Measurements from ENCODE around the gene ERBIN. TPM values are rescaled to one million over a fixed set of nuclear protein-coding genes. Genes with fewer than 3 reads are reported as not detected.

ERBIN gene
- total RNA-seq, 1 experiment from 2014 or later, result 27.1 TPM

DNA sequence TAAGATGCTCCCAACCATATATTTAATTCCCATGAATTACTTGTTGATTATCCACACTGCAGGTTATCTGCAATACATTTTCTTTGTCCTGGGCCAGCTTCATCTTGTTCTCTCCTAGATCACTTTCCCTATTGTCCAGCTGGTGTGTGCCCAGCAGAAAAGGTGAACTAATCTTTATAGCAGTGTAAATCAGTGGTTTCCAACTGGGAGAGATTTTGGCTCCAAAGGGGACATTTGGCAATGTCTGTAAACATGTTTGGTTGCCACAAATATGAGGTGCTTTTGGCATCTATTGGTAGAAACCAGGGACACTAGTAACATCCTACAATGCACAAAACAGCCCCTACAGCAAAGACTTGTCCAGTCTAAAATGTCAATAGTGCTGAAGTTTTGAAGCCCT is 20.1 kb upstream of the ERBIN start:
- ChIA-PET CTCF (no interaction called here), POLR2A (no interaction called here)
- Mint-ChIP-seq H3K4me3 (no peak overlapping the region), H3K36me3 (no peaks in the 10 kb centered on the region), H3K4me1 (no peaks in the 10 kb centered on the region), H3K9me3 (no peaks in the 10 kb centered on the region), H3K27me3 (ENCODE audit: low read depth) (no peaks in the 10 kb centered on the region), H3K27ac (no peak overlapping the region)
- ATAC-seq, result no peak
- DNase-seq (ENCODE audit: low spot score), result no peak
- TF ChIP-seq, protein P1, sequence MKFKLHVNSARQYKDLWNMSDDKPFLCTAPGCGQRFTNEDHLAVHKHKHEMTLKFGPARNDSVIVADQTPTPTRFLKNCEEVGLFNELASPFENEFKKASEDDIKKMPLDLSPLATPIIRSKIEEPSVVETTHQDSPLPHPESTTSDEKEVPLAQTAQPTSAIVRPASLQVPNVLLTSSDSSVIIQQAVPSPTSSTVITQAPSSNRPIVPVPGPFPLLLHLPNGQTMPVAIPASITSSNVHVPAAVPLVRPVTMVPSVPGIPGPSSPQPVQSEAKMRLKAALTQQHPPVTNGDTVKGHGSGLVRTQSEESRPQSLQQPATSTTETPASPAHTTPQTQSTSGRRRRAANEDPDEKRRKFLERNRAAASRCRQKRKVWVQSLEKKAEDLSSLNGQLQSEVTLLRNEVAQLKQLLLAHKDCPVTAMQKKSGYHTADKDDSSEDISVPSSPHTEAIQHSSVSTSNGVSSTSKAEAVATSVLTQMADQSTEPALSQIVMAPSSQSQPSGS (CRISPR knock-in tag; IDR thresholded peaks at IDR 0.05; ENCODE audit: borderline replicate concordance, low read depth), result no peak
- TF ChIP-seq, protein P2, sequence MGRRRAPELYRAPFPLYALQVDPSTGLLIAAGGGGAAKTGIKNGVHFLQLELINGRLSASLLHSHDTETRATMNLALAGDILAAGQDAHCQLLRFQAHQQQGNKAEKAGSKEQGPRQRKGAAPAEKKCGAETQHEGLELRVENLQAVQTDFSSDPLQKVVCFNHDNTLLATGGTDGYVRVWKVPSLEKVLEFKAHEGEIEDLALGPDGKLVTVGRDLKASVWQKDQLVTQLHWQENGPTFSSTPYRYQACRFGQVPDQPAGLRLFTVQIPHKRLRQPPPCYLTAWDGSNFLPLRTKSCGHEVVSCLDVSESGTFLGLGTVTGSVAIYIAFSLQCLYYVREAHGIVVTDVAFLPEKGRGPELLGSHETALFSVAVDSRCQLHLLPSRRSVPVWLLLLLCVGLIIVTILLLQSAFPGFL (CRISPR knock-in tag; IDR thresholded peaks at IDR 0.05; ENCODE audit: borderline replicate concordance), result no peak
- TF ChIP-seq, protein P3, sequence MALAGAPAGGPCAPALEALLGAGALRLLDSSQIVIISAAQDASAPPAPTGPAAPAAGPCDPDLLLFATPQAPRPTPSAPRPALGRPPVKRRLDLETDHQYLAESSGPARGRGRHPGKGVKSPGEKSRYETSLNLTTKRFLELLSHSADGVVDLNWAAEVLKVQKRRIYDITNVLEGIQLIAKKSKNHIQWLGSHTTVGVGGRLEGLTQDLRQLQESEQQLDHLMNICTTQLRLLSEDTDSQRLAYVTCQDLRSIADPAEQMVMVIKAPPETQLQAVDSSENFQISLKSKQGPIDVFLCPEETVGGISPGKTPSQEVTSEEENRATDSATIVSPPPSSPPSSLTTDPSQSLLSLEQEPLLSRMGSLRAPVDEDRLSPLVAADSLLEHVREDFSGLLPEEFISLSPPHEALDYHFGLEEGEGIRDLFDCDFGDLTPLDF (CRISPR knock-in tag; IDR thresholded peaks at IDR 0.05), result no peak
- TF ChIP-seq ZSCAN18 (CRISPR knock-in tag; IDR thresholded peaks at IDR 0.05), result no peak
- no peak for TF ChIP-seq EMX1 (CRISPR knock-in tag; IDR thresholded peaks at IDR 0.05)
- TF ChIP-seq CREB1 (CRISPR knock-in tag; IDR thresholded peaks at IDR 0.05), result no peak
- TF ChIP-seq RELA (CRISPR knock-in tag; IDR thresholded peaks at IDR 0.05; ENCODE audit: borderline replicate concordance), result no peak
- no peak for TF ChIP-seq NFYB (CRISPR knock-in tag; conservative IDR thresholded peaks at IDR 0.05; ENCODE audit: low read depth)
- TF ChIP-seq NFATC4 (CRISPR knock-in tag; IDR thresholded peaks at IDR 0.05), result no peak
- no peak for TF ChIP-seq SMAD4 (CRISPR knock-in tag; IDR thresholded peaks at IDR 0.05)
- TF ChIP-seq, protein P4, sequence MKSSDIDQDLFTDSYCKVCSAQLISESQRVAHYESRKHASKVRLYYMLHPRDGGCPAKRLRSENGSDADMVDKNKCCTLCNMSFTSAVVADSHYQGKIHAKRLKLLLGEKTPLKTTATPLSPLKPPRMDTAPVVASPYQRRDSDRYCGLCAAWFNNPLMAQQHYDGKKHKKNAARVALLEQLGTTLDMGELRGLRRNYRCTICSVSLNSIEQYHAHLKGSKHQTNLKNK (CRISPR knock-in tag; IDR thresholded peaks at IDR 0.05), result no peak
- no peak for TF ChIP-seq ERG (CRISPR knock-in tag; IDR thresholded peaks at IDR 0.05)
- TF ChIP-seq CREM (CRISPR knock-in tag; IDR thresholded peaks at IDR 0.05), result no peak
- TF ChIP-seq MYBL2 (CRISPR knock-in tag; IDR thresholded peaks at IDR 0.05), result no peak
- no peak for TF ChIP-seq GABPB1 (CRISPR knock-in tag; IDR thresholded peaks at IDR 0.05)
- TF ChIP-seq ZNF671 (CRISPR knock-in tag; IDR thresholded peaks at IDR 0.05), result no peak
- TF ChIP-seq ZNF423 (CRISPR knock-in tag; IDR thresholded peaks at IDR 0.05), result no peak
- TF ChIP-seq HMGXB4 (CRISPR knock-in tag; IDR thresholded peaks at IDR 0.05), result no peak

GRCh38 chr5:65907135-65907534 is 19.2 kb upstream of the ERBIN start:
- ChIA-PET POLR2A (interaction anchor here (0.6 kb wide), 1 partner anchor 1049 kb away, joined by 9 read pairs; no protein-coding TSS in a partner anchor), CTCF (no interaction called here)
- ATAC-seq, result no peak
- no peak overlapping the region for H3K27ac Mint-ChIP-seq
- H3K9me3 Mint-ChIP-seq, result no peaks in the 10 kb centered on the region
- no peaks in the 10 kb centered on the region for H3K36me3 Mint-ChIP-seq
- TF ChIP-seq, protein P5, sequence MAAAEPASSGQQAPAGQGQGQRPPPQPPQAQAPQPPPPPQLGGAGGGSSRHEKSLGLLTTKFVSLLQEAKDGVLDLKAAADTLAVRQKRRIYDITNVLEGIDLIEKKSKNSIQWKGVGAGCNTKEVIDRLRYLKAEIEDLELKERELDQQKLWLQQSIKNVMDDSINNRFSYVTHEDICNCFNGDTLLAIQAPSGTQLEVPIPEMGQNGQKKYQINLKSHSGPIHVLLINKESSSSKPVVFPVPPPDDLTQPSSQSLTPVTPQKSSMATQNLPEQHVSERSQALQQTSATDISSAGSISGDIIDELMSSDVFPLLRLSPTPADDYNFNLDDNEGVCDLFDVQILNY (CRISPR knock-in tag; IDR thresholded peaks at IDR 0.05), result no peak
- TF ChIP-seq FOXP1 (CRISPR knock-in tag; IDR thresholded peaks at IDR 0.05; ENCODE audit: borderline replicate concordance), result no peak
- peaks cover 3% of the 10 kb centered on the region; the same call in 1 of the 2 replicates for H3K4me1 Mint-ChIP-seq
- H3K27me3 Mint-ChIP-seq (ENCODE audit: low read depth), result no peaks in the 10 kb centered on the region
- H3K4me3 Mint-ChIP-seq, result no peak overlapping the region
- no peak for DNase-seq (ENCODE audit: low spot score)

All from WTC11 (cell line).